IMR-90 (cell line): ENCODE data around the gene TMED8. TPM values are rescaled to one million over a fixed set of nuclear protein-coding genes. Genes with fewer than 3 reads are reported as not detected.

Source experiments
- ATAC-seq: fragments of 200-7000 bp; cut with Tn5 transposase; 2 replicates; pipeline ENCODE4 v1.9.1; 2020; ENCODE audit warnings: low read depth, mild to moderate bottlenecking, moderate library complexity
- BruUV-seq: library from RNA; stranded (reverse); fragments of 400-500 nt; replicated peaks from 2 replicates; lab custom pipeline; 2021; lab: Mats Ljungman, UMichigan
- CTCF ChIA-PET: fragments of 300-600 bp; formaldehyde crosslinking; extraction: SDS; loops from one replicate; lab custom pipeline; 2021; ENCODE audit warnings: antibody characterized with exemption; lab: Yijun Ruan, JAX
- POLR2A ChIA-PET: fragments of 300-600 bp; sonication (Branson Sonifier 250); formaldehyde crosslinking; loops from one replicate; lab custom pipeline; 2022; ENCODE audit warnings: antibody characterized with exemption; ENCODE audit not compliant: unreplicated experiment; lab: Charles Lee
- DNase-seq: peaks from one replicate; pipeline ENCODE4 v3.0.0; 2013
- H2AFZ ChIP-seq: replicated peaks from 2 replicates; pipeline ENCODE3; 2013; ENCODE audit warnings: low read length, mild to moderate bottlenecking; ENCODE audit not compliant: poor library complexity
- H2AK5ac ChIP-seq: 2 replicates; pipeline ENCODE4 v1.6.1; 2013; ENCODE audit warnings: low read depth, low read length, inconsistent platforms
- H2AK9ac ChIP-seq: replicated peaks from 2 replicates; pipeline ENCODE3; 2013; ENCODE audit warnings: mild to moderate bottlenecking, low read depth, low read length, moderate library complexity; ENCODE audit not compliant: poor library complexity
- H2BK120ac ChIP-seq: 2 replicates; pipeline ENCODE4 v1.6.1; 2013; ENCODE audit warnings: low read depth, low read length, inconsistent platforms
- H2BK15ac ChIP-seq: 3 replicates; pipeline ENCODE4 v1.6.1; 2013; ENCODE audit warnings: low read depth, low read length, inconsistent platforms
- H2BK20ac ChIP-seq: 2 replicates; pipeline ENCODE4 v1.6.1; 2013; ENCODE audit warnings: low read depth, mild to moderate bottlenecking, inconsistent platforms, low read length, moderate library complexity
- H2BK5ac ChIP-seq: 2 replicates; pipeline ENCODE4 v1.6.1; 2013; ENCODE audit warnings: mild to moderate bottlenecking, low read depth, low read length, inconsistent platforms; ENCODE audit not compliant: poor library complexity, severe bottlenecking
- H3K14ac ChIP-seq: replicated peaks from 2 replicates; pipeline ENCODE4 v1.6.1; 2013; ENCODE audit warnings: low read depth, low read length, inconsistent platforms
- H3K18ac ChIP-seq: 2 replicates; pipeline ENCODE4 v1.6.1; 2013; ENCODE audit warnings: low read depth, low read length, control low read depth
- H3K23ac ChIP-seq: 2 replicates; pipeline ENCODE4 v1.6.1; 2013; ENCODE audit warnings: low read depth, low read length, inconsistent platforms
- H3K27ac ChIP-seq: 2 replicates; pipeline ENCODE4 v1.5.1; 2013; ENCODE audit warnings: mild to moderate bottlenecking, control low read depth, low read length; ENCODE audit not compliant: insufficient read depth
- H3K27me3 ChIP-seq: 2 replicates; pipeline ENCODE4 v1.6.1; 2013; ENCODE audit warnings: low read length; ENCODE audit not compliant: control insufficient read depth, insufficient read depth
- H3K36me3 ChIP-seq: 2 replicates; pipeline ENCODE4 v1.6.1; 2013; ENCODE audit warnings: low read length, mixed read lengths; ENCODE audit not compliant: control insufficient read depth, insufficient read depth
- H3K4ac ChIP-seq: 2 replicates; pipeline ENCODE4 v1.6.1; 2013; ENCODE audit warnings: low read depth, low read length, inconsistent platforms
- H3K4me1 ChIP-seq: 2 replicates; pipeline ENCODE4 v1.6.1; 2013; ENCODE audit warnings: low read length, mixed read lengths; ENCODE audit not compliant: control insufficient read depth, insufficient read depth
- H3K4me2 ChIP-seq: 2 replicates; pipeline ENCODE4 v1.6.1; 2013; ENCODE audit warnings: low read depth, mild to moderate bottlenecking, control low read depth, low read length, moderate library complexity
- H3K4me3 ChIP-seq: 2 replicates; pipeline ENCODE4 v1.5.1; 2013; ENCODE audit warnings: low read depth, mild to moderate bottlenecking, control low read depth, low read length, moderate library complexity; ENCODE audit not compliant: insufficient read depth
- H3K56ac ChIP-seq: 2 replicates; pipeline ENCODE4 v1.6.1; 2013; ENCODE audit warnings: low read length, inconsistent platforms; ENCODE audit not compliant: insufficient read depth; ENCODE audit errors: extremely low read depth
- H3K79me1 ChIP-seq, 2 experiments: 2 replicates each; pipeline ENCODE4 v1.6.1; 2013; ENCODE audit warnings: low read length in 2 of 2, inconsistent platforms in 1 of 2, low read depth in 1 of 2
- H3K9ac ChIP-seq: 2 replicates; pipeline ENCODE4 v1.6.1; 2013; ENCODE audit warnings: low read depth, low read length, control low read depth
- H3K9me1 ChIP-seq: 2 replicates; pipeline ENCODE4 v1.6.1; 2013; ENCODE audit warnings: low read length, inconsistent platforms; ENCODE audit not compliant: insufficient read depth
- H3K9me3 ChIP-seq: 2 replicates; pipeline ENCODE4 v1.6.1; 2013; ENCODE audit warnings: low read length; ENCODE audit not compliant: control insufficient read depth, insufficient read depth
- H4K20me1 ChIP-seq: 2 replicates; pipeline ENCODE4 v1.6.1; 2013; ENCODE audit warnings: low read length, inconsistent platforms; ENCODE audit not compliant: insufficient read depth
- H4K5ac ChIP-seq: 2 replicates; pipeline ENCODE4 v1.6.1; 2013; ENCODE audit warnings: mild to moderate bottlenecking, low read depth, low read length, control low read depth
- H4K8ac ChIP-seq, 2 experiments: 2 replicates each; pipeline ENCODE4 v1.6.1; 2013; ENCODE audit warnings: low read depth in 2 of 2, low read length in 2 of 2, control low read depth in 1 of 2, inconsistent platforms in 1 of 2
- H4K91ac ChIP-seq: 2 replicates; pipeline ENCODE4 v1.6.1; 2013; ENCODE audit warnings: low read depth, low read length, inconsistent platforms; ENCODE audit not compliant: insufficient read depth
- BHLHE40 ChIP-seq: fragments of 150-350 bp; IDR thresholded peaks from 2 replicates; pipeline ENCODE4 v1.6.1; 2016; ENCODE audit warnings: mild to moderate bottlenecking, low read depth, low read length
- CHD1 ChIP-seq: IDR thresholded peaks from 2 replicates; pipeline ENCODE4 v1.6.1; 2012; ENCODE audit warnings: low read depth, low read length, improper control_type of control experiment
- FOS ChIP-seq: fragments of 150-350 bp; IDR thresholded peaks from 2 replicates; pipeline ENCODE4 v1.6.1; 2016; ENCODE audit warnings: low read depth, low read length
- MAFK ChIP-seq: IDR thresholded peaks from 2 replicates; pipeline ENCODE4 v1.6.1; 2012; ENCODE audit warnings: low read depth, low read length, improper control_type of control experiment
- MAZ ChIP-seq: IDR thresholded peaks from 2 replicates; pipeline ENCODE4 v1.6.1; 2012; ENCODE audit warnings: low read depth, mild to moderate bottlenecking, low read length, improper control_type of control experiment, moderate library complexity, borderline replicate concordance
- MXI1 ChIP-seq: IDR thresholded peaks from 2 replicates; pipeline ENCODE4 v1.6.1; 2012; ENCODE audit warnings: low read depth, mild to moderate bottlenecking, low read length, moderate library complexity, borderline replicate concordance
- NFE2L2 ChIP-seq: fragments of 150-350 bp; IDR thresholded peaks from 2 replicates; pipeline ENCODE4 v1.6.1; 2016; ENCODE audit warnings: low read depth, mild to moderate bottlenecking, low read length
- POLR2A ChIP-seq: IDR thresholded peaks from 2 replicates; pipeline ENCODE4 v1.6.1; 2012; ENCODE audit warnings: mild to moderate bottlenecking, low read depth, low read length
- RAD21 ChIP-seq: IDR thresholded peaks from 2 replicates; pipeline ENCODE4 v1.6.1; 2012; ENCODE audit warnings: low read length, improper control_type of control experiment
- RCOR1 ChIP-seq: IDR thresholded peaks from 2 replicates; pipeline ENCODE4 v1.6.1; 2012; ENCODE audit warnings: mild to moderate bottlenecking, low read length, improper control_type of control experiment; ENCODE audit not compliant: insufficient replicate concordance
- RFX5 ChIP-seq: IDR thresholded peaks from 2 replicates; pipeline ENCODE4 v1.8.0; 2012; ENCODE audit warnings: low read depth, mild to moderate bottlenecking, low read length, moderate library complexity
- SMC3 ChIP-seq: fragments of 150-350 bp; IDR thresholded peaks from 2 replicates; pipeline ENCODE4 v1.6.1; 2016; ENCODE audit warnings: low read depth, mild to moderate bottlenecking, antibody characterized with exemption, low read length, moderate library complexity
- WGBS, 2 experiments: methylation state at CpG; one replicate each; pipeline versions ENCODE4 v1.1.5 to v1.1.7; 2013; ENCODE audit warnings: missing lambda C conversion rate in 2 of 2; ENCODE audit not compliant: insufficient read length in 1 of 2; ENCODE audit errors: extremely low coverage in 2 of 2; 5-methylcytosine and 5-hydroxymethylcytosine counted together
- dilution Hi-C: fragments of 300-500 bp; cut with HindIII; formaldehyde crosslinking; loops from one replicate; pipeline ENCODE4 v1.14.3; 2018; ENCODE audit warnings: low sequenced_read_pairs; ENCODE audit not compliant: unreplicated experiment
- in situ Hi-C: fragments of 300-500 bp; cut with MboI; formaldehyde crosslinking; loops from 3 replicates; pipeline ENCODE4 v1.14.3; 2019; ENCODE audit warnings: low sequenced_read_pairs, inconsistent platforms, mixed read lengths
- intact Hi-C: fragments of 100-400 bp; cut with micrococcal nuclease; formaldehyde crosslinking; loops from 2 replicates; pipeline ENCODE4 v1.10.0; 2022
- polyA plus RNA-seq, 3 experiments: library from polyadenylated mRNA; depleted of rRNA; stranded (reverse); fragments of >200 nt; gene quantifications; 2 replicates each; pipeline ENCODE4 v1.2.3, GENCODE V29; 2012; ENCODE audit warnings: low replicate concordance in 1 of 3
- total RNA-seq: library from RNA; depleted of rRNA; stranded (reverse); fragments of >200 nt; gene quantifications from 2 replicates; pipeline ENCODE4 v1.2.3, GENCODE V29; 2012
- TF ChIP-seq, protein P1 (sequence below): fragments of 150-350 bp; IDR thresholded peaks from 2 replicates; pipeline ENCODE4 v1.6.1; 2016; ENCODE audit warnings: low read depth, mild to moderate bottlenecking, low read length, moderate library complexity, borderline replicate concordance
- TF ChIP-seq, protein P2 (sequence below): conservative IDR thresholded peaks from 2 replicates; pipeline ENCODE4 v1.5.1; 2012; ENCODE audit warnings: mild to moderate bottlenecking, low read depth, low read length, improper control_type of control experiment

The TMED8 gene
- total and polyA plus RNA-seq, 2 of the 4 experiments (the other 2 are of a cell fraction) = 2.2 to 5.0 TPM

DNA sequence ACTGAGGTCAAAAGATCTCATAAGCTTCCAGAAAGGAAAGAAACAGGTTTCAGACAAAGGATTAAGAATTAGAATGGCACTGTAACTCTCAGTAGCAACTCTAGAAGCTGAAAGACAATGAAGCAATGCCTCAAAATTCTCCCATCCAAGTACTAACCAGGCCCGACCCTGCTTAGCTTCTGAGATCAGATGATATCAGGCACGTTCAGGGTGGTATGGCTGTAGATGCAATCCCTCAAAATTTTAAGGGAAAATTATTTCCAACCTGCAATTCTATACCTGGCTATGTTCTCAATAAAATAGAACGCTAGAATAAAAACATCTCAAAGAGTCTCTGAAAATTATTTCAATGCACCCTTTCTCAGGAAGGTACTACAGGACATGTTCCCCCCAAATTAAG, 26.9 kb upstream of the TMED8 start:
- Histone ChIP-seq H3K56ac (no peak overlapping the region), H3K18ac (no peak overlapping the region), H3K9ac (no peak overlapping the region), H3K4me3 (no peak overlapping the region), H2BK120ac (no peak overlapping the region), H4K20me1 (no peaks in the 10 kb centered on the region), H2AK9ac (no peak overlapping the region), H3K36me3 (no peaks in the 10 kb centered on the region), H2AFZ (no peak overlapping the region), H3K27ac (no peak overlapping the region), H4K91ac (no peak overlapping the region), H3K4me1 (no peaks in the 10 kb centered on the region), H3K27me3 (peaks cover 10% of the 10 kb centered on the region), H3K4ac (no peak overlapping the region), H3K4me2 (no peak overlapping the region), H3K9me3 (no peaks in the 10 kb centered on the region), H2AK5ac (no peak overlapping the region), H3K9me1 (no peaks in the 10 kb centered on the region), H3K79me1 (no peaks in the 10 kb centered on the region), H2BK5ac (no peak overlapping the region), H3K14ac (no peak overlapping the region), H2BK20ac (no peak overlapping the region), H4K8ac (no peak overlapping the region), H4K5ac (no peak overlapping the region), H3K23ac (no peak overlapping the region), H2BK15ac (no peak overlapping the region)
- TF ChIP-seq RCOR1 (no peak), MXI1 (no peak), MAZ (no peak), SMC3 (no peak), CHD1 (no peak), BHLHE40 (no peak), POLR2A (no peak), RAD21 (no peak), MAFK (no peak), FOS (no peak), RFX5 (no peak), NFE2L2 (no peak)
- TF ChIP-seq, protein P1, sequence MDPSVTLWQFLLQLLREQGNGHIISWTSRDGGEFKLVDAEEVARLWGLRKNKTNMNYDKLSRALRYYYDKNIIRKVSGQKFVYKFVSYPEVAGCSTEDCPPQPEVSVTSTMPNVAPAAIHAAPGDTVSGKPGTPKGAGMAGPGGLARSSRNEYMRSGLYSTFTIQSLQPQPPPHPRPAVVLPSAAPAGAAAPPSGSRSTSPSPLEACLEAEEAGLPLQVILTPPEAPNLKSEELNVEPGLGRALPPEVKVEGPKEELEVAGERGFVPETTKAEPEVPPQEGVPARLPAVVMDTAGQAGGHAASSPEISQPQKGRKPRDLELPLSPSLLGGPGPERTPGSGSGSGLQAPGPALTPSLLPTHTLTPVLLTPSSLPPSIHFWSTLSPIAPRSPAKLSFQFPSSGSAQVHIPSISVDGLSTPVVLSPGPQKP = no peak
- TF ChIP-seq, protein P2, sequence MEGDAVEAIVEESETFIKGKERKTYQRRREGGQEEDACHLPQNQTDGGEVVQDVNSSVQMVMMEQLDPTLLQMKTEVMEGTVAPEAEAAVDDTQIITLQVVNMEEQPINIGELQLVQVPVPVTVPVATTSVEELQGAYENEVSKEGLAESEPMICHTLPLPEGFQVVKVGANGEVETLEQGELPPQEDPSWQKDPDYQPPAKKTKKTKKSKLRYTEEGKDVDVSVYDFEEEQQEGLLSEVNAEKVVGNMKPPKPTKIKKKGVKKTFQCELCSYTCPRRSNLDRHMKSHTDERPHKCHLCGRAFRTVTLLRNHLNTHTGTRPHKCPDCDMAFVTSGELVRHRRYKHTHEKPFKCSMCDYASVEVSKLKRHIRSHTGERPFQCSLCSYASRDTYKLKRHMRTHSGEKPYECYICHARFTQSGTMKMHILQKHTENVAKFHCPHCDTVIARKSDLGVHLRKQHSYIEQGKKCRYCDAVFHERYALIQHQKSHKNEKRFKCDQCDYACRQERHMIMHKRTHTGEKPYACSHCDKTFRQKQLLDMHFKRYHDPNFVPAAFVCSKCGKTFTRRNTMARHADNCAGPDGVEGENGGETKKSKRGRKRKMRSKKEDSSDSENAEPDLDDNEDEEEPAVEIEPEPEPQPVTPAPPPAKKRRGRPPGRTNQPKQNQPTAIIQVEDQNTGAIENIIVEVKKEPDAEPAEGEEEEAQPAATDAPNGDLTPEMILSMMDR = no peak
- ATAC-seq = no peak
- intact Hi-C loops = no loop called here
- no TSS peak for BruUV-seq
- WGBS, 2 experiments = no CpG with 5 or more reads among the region's 3 CpGs
- ChIA-PET CTCF (no interaction called here), POLR2A (no interaction called here)
- DNase-seq = no peak
- in situ Hi-C loops = no loop called here
- dilution Hi-C loops = no loop called here
